H54 (cell line): ENCODE results near the gene RBM23.
A peak's percentile ranks its signal among the peaks of the same experiment; 100 is the strongest.
"Not testable (repeated sequence)": the region's sequence is repeated elsewhere in the genome, so short reads cannot be mapped to it uniquely, and the experiment has no call there.

Experiments
- DNase-seq: peaks from one replicate; pipeline ENCODE4 v3.0.0; 2011; ENCODE audit warnings: low spot score, mixed read lengths; ENCODE audit not compliant: insufficient read length
- FAIRE-seq: peaks from 3 replicates; lab custom pipeline; 2011; peaks lifted over from hg19 to GRCh38; lab: Jason Lieb, UNC
- POLR2A ChIP-seq: IDR thresholded peaks from 2 replicates; pipeline ENCODE4 v1.6.1; 2011; ENCODE audit warnings: low read depth, mild to moderate bottlenecking, low read length

RBM23 gene

DNA sequence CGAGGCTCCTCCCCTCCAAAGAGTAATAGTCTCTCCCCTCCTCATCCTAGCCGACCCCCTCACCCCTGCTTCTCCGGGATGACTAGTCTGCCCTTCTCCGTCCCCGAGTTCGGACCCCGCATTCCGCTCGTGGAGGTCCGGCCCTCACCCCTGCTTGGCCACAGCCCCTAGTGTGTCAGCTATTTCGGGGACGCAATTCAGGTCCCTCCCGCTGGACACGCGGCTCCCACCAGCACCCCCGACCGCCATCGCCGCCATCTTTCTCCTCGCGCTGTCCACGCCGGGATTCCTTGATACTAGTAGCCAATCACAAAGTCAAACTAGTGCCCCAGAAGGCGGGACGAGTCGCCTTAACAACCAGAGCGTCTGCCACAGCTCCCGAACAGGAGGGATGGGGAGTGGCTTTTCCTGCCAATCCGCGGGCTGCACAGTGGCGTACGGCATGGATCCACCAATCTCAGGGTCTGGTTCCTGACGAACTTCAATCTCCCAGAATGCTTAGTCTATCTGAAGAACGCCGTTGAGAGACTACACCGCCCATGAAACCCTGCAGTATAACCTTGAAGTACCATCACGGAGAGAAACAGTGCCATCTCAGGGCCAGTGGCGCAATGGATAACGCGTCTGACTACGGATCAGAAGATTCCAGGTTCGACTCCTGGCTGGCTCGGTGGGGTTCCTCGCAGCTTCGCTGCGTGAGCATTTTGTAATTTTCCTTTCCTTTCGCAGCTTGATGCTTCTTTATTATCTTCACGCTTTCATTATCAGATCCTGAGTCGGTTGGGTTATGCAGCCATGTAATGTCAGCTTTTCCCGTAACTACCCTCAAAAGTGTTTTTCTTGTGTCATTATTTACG is 10.4 kb upstream of the RBM23 start, which contains the start of gene PRMT5:
PRMT5 (minus strand) TSS at position 273 of the 857 bp plus-strand sequence; CDS start at position 258, 15 bp downstream.
- DNase-seq (peak; percentile 74), FAIRE-seq (peak; percentile 96)
- peak; percentile 88 for TF ChIP-seq POLR2A

DNA sequence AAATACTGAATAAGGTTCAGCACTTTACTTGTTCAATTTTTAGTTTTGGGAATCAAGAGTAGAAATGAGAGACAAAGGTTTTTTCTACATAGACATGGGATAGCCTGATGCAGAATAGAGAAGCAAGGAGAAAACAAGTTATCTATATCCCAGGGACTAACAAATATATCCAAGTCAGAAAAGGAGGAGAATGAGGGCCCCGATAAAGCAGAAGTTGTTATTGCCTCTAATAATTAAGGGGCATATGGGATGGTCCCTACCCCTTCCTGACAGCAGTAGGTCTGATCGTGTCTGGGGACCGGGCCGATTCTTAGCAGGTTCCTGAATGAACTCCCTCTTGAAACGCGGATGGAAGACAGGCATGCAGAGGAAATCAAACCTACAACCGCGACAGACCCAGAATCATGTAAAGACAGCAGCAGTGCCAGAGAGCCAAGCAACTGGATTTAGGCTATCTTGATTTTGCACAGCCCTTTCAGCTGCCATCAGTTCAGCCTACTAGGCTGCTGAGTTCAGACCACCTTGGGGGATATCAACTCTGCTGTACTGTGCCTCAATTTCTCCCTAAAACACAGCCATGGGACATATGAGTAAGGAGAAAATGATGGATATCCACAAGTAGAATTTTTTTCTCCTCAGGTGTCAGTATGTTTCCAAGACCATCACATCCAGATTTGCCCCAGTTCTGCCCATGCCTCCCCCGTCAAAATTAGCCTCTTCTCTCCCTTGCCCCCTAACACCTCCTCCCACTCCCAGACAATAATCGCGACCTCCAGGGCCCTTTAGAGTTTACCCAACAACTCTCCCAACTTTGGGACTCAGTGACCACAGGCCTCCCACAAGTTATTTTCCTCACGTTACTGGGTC is 9.5 kb upstream of the RBM23 start:
- no peak for DNase-seq
- FAIRE-seq, result no peak
- TF ChIP-seq POLR2A, result no peak

DNA sequence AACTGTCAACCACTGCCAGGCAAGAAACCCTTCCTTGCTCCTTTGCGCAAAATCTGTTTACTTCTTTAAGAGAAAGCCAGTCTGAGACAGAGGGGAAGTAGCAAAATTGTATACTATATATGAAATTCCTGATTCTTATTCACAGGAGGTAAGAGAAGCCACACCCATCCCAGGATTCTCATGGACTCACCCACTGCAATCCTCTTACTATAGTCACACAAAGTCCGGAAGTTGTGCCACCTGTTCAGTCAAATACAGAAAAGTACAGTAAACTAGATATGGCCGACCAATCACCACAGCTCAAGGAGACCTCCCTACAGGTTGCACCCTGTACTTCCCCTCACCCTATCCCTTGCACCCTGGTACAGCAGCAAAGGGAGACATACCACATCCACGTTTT is 7.4 kb upstream of the RBM23 start:
- TF ChIP-seq POLR2A, result no peak
- FAIRE-seq, result no peak
- no peak for DNase-seq

GRCh38 chr14:22925513-22925912 is 6.6 kb upstream of the RBM23 start:
- no peak for FAIRE-seq
- TF ChIP-seq POLR2A, result no peak
- no peak for DNase-seq

GRCh38 chr14:22923746-22924145 is 4.8 kb upstream of the RBM23 start:
- DNase-seq (no peak), FAIRE-seq (no peak)
- TF ChIP-seq POLR2A, result no peak

- no peak for DNase-seq
- TF ChIP-seq POLR2A, result no peak
- no peak for FAIRE-seq
Measured at GRCh38 chr14:22922294-22922693, 3.3 kb upstream of the RBM23 start.

GRCh38 chr14:22920697-22921096 is 1.7 kb upstream of the RBM23 start:
- TF ChIP-seq POLR2A, result no peak
- no peak for FAIRE-seq

DNA sequence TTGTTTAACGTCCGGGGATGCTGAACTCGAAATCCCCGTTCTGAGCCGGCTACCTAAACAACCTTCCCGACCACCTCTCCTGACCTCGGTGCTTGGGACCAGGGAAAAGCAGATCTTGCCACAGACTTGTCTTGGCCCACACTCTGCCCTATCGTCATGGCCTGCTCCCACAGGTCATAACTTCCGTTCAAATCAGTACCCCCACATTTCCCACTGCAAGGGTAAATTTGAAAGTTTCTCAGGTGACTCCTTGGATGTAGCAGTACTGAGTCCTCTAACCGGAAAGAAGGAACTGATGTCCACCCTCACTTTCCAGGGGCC is 612 bp upstream of the RBM23 start:
- TF ChIP-seq POLR2A, result no peak
- FAIRE-seq (no peak), DNase-seq (no peak)

More at GRCh38 chr14:22920697-22921096, 1.7 kb upstream of the RBM23 start:
- no peak for DNase-seq

- FAIRE-seq (no peak), DNase-seq (no peak)
- no peak for TF ChIP-seq POLR2A
Measured at GRCh38 chr14:22915886-22916521, 2.9 kb downstream of the RBM23 start.

DNA sequence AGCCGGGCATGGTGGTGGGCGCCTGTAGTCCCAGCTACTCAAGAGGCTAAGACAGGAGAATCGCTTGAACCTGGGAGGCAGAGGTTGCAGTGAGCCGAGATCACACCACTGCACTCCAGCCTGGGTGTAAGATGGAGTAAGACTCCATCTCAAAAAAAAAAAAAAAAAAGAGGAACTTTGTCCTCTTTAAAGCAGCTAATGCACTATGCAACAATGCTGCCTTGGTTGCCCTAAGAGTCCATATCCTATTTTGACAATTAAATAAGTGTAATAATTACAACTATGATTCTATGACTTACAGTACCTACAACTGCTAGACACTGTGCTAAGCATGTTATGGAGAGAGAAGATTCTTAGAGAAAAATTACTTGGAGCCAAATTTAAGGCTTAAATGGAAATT is 4.1 kb downstream of the RBM23 start:
- DNase-seq, FAIRE-seq: not testable (repeated sequence)

DNA sequence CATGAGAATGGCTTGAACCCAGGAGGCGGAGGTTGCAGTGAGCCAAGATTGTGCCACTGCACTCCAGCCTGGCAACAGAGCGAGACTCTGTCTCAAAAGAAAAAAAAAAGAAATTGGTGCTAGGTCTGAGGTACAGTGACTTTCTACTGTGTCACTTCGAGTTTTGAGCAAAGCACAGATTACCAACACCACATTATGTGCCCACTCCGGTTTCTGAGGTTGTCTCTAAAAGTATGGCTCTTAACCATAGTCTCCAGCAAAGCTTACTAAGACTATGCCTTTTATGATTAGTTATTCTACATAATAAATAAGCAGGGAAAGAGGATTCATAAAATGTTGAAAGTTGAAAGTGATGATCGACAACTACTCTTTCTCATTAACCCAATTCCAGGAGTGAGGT is 8.0 kb downstream of the RBM23 start:
- TF ChIP-seq POLR2A, result no peak
- FAIRE-seq (no peak), DNase-seq (no peak)

GRCh38 chr14:22908601-22909000 is 10.3 kb downstream of the RBM23 start:
- no peak for DNase-seq
- FAIRE-seq, result no peak
- no peak for TF ChIP-seq POLR2A

DNA sequence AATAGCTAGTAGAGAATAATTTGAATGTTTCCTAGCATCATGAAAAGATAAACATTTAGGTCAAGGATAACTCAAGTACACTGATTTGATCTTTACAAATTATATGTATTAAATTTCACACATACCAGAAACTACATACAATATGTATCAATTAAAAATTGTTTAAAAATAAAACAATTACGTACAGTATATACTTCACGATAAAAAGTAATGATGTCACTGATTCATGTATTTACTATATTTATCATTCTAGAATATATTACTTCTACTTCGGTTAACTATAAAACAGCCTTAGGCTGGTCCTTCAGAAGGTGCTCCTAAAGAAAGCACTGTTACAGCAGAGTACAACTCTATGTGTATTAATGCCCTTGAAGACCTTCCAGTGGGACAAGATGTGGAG is 11.5 kb downstream of the RBM23 start:
- no peak for DNase-seq
- FAIRE-seq, result no peak
- no peak for TF ChIP-seq POLR2A

- DNase-seq (no peak), FAIRE-seq (no peak)
- no peak for TF ChIP-seq POLR2A
Measured at GRCh38 chr14:22906073-22906472, 12.9 kb downstream of the RBM23 start.
